GM18508 (cell line): ENCODE measurements around the gene NACAD.

Experiments used
- ATAC-seq: cut with Tn5 transposase; IDR thresholded peaks from one replicate; pipeline ENCODE4 v1.9.1; 2021; ENCODE audit warnings: moderate number of reproducible peaks; ENCODE audit not compliant: insufficient read depth, unreplicated experiment

Gene NACAD

DNA sequence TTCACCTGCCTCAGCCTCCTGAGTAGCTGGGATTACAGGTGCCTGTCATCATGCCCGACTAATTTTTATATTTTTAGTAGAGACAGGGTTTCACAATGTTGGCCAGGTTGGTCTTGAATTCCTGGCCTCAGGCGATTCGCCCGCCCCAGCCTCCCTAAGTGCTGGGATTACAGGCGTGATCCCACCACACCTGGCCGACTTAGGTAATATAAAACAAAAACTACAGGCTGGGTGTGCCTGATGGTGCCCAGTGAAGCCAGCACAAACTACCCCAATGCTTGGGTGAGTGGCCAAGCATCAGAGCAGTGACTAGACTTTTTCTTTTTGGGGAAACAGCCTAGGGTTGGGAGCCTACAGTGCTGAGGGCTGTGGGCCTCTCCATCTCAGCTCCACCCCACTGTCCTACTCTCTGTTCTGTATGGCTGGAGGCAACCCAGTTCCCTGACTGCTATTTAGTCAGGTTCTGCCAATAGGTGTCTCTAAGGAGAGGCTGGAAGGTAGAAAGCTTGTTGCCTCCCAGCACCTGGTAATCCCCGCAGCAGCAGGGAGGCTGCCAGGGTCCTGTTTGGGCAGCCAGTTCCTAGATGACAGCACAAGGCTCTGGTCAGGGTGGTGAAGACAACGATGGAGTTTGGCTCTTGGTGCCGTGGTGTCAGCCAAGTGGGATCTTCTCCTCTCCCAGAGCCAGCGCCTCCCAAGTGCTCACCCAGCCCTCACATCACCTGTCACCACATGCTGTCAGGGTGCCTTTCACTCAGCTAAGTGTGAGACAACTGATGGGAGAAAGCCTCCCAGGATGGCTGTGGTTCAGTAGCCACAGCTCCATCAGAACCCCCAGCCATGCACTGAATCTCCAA lies 10.4 kb upstream of the NACAD start:
- no peak for ATAC-seq

- ATAC-seq, result no peak
Measured at GRCh38 chr7:45092931-45093235, 4.1 kb upstream of the NACAD start.

- ATAC-seq, result no peak
Measured at GRCh38 chr7:45092100-45092930, 3.5 kb upstream of the NACAD start.

- no peak for ATAC-seq
Measured at GRCh38 chr7:45089341-45089891, 647 bp upstream of the NACAD start.

DNA sequence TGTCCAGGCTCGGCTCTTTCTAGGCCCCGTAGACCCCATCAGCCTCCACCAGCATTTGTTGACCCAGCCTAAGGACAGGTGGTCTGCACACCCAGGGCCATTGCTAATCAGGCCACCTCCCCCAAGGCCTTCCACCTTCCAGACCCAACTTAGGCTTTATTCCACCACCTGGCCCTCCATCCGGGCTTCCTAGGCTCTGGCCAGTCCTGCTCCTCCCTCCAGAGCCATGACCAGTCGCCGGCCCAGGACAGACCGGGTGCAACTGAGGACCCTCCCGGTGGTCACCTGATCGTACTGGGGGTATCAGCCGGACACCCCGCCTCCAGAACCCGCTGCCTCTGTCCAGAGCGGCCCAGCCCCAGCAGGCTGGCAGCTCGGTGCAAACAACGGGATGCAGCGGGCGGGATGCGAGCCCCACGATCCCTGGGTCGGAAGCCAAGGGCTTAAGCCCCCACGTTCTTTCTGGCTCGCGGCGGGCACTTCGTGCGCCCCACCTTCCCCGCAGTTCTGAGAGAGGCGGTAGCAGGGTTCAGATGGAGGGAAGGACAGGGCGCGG lies 545 bp downstream of the NACAD start:
- ATAC-seq, result no peak

GRCh38 chr7:45087301-45088145 lies 1.2 kb downstream of the NACAD start:
- ATAC-seq, result no peak

GRCh38 chr7:45086331-45087065 lies 2.3 kb downstream of the NACAD start:
- no peak for ATAC-seq

DNA sequence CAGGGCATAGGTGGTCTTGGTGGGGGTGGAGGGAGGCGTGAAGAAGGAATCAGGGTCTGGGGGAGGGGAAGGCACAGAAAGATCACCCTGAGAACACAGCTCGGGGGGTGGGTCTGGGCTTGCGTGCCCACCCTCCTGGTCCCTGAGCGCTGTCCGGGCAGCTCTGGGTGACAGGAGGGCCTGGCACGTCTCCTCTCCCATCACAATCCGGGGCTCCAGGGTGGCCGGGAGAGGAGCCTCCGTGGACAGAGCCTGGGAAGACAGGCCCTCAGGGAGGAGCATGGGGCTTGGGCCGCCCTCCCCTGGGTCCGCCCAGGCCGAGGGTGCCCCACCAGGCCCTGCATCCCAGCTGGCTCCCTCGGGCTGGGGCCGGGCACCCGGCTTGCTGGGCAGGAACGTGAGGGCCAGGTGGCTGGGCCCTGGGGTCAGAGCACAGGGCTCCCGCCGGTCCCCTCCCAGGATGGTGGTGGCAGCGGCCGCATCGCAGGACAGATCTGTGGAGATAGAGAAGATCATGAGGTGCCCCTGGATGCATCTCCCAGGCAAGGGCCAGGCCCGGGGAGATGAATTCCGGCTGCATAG lies 3.1 kb downstream of the NACAD start:
- ATAC-seq, result no peak

DNA sequence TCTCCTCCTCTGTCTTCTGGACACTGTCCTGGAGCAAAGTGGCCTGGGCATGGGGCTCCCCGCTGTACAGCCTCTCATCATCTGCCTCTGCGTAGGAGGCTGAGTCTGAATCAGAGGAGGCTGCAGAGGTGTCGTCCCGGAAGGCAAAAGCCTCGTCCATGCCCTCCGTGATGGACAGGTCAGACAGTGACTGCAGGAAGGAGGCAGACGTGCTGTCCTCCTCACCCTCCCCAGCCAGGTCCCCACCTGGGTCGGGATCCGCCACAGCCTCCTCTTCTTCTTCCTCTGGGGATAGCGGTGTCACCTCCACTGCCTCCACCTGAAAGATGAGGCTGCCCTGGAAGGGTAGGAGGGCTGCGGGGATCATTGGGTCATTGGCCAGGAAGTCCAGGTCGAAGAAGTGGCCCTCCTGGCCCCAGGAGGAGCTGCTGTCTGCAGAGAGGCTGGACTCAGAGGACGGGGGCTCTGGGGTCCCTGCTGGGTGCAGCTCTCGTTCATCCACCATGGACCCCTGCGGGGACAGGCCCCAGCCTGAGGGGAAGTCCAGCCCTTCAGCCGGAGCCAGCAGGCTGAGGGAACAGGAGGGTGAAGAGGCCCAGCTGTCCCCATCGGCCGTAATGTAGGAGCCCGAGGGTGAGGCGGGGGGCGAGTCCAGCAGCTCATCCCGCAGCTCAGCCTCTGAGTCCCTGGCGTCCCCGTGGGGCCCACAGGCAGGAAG lies 3.7 kb downstream of the NACAD start:
- no peak for ATAC-seq

DNA sequence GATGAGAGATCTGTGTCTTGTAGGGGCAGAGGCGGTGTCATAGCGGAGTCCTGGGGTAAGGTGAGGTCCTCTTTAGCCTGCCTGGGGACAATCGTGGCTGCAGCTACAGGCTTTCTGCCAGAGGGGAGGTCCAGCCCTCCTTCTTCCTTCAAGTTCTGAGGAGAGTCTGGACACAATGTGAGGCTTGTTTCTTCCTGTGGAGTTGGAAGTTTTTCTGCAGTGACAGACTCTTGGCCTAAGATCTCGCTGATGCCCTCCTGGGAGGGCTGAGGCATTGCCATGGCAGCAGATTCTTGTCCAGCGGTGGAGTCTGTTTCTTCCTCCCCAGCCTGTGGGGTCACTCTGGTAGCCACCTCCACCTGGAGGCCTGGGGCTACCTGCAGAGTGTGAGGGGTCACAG lies 4.4 kb downstream of the NACAD start:
- ATAC-seq, result no peak

DNA sequence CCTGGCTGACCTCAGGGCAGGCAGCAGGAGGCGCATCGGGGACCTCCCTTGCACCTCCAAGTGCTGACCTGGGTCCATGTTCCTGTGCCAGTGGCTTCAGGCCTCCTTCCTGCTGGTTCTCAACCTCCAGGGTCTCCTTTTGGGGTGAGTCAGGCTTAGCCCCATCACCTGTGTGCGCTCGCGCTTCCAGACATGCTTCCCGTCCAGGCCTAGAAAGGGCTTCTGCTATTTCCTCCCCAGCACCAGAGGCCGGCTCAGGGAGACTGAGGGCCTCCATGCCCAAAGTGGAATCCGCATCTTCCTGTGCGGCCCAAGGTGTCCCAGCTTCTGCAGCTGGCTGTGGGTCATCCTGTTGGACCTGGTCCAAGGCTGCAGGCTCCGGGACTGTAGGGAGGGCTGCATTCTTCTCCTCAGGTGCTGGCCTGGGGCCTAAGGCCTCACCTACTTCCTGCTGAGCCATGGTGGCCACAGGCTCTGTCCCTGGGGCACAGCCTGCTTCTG lies 5.9 kb downstream of the NACAD start:
- ATAC-seq, result no peak

- no peak for ATAC-seq
Measured at GRCh38 chr7:45082031-45082830, 6.5 kb downstream of the NACAD start.

DNA sequence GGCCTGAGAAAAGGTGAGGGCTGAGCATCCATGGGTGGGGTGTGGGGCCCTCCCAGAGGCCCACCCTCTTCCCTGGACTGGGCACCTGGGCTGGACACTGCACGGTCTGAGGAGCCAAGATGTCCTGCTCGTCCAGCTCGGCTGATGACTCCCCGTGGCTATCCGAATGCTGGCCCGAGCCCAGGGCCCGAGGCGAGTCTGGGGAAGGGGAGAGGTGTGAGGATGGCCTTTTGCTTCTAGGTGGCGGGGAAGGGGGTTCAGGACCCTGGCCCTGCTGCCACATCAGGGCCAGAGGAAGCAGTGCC lies 7.1 kb downstream of the NACAD start:
- no peak for ATAC-seq

DNA sequence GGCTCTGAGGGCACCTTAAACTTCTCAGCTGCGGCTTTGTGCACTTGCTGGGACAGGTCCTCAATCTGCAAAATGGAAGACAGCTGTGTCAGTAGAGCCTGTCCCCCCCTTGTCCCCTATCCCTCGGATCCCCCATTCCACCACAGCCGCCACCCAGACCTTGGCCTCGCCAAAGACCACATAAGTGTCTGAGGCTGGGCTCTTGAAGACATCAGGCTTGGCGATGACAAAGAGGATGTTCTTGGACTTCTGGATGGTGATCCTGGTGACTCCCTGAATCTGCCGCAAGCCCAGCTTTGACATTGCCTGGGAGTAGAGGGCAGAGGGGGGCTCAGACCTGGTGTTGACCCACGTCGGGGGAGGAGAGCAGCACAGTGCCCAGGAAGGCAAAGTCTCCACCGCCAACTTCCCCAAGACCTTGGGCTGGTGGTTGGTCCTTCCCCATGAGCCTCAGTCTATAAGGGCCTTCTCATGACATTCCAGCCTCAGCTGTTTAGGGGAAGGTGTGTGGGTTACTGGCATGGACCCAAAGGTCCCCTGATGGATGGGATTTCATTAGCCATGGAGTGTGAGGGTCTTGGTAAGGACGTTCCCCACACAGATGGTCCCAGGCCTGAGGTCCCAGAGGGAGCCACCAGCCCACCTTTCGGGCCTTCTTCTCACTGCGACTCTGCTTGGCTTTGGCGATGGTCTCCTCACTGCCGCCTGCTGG lies 7.7 kb downstream of the NACAD start:
- ATAC-seq, result no peak

- no peak for ATAC-seq
Measured at GRCh38 chr7:45080265-45080957, 8.4 kb downstream of the NACAD start.

DNA sequence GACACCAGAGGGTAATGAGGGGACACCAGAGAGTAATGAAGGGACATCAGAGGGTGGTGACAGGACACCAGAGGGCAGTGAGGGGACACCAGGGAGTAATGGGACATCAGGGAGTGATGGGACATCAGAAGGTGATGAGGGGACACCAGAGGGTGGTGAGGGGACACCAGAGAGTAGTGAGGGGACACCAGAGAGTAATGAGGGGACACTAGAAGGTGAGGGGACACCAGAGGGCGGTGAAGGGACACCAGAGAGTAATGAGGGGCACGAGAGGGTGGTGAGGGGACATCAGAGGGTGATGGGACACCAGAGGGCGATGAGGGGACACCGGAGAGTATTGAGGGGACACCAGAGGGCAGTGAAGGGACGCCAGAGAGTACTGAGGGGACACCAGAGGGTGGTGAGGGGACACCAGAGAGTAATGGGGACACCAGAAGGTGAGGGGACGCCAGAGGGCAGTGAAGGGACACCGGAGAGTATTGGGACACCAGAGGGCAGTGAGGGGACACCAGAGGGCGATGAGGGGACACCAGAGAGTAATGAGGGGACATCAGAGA lies 10.6 kb downstream of the NACAD start:
- ATAC-seq, result no peak
